OCI-LY7 (cell line): ENCODE measurements around the gene GATAD2A.

Experiments
- CTCF ChIP-seq: fragments of 200-600 bp; sonication (generic); conservative IDR thresholded peaks from 2 replicates; pipeline ENCODE4 v1.5.1; 2014; ENCODE audit warnings: mild to moderate bottlenecking, antibody characterized with exemption, low read length, moderate library complexity, mixed read lengths
- EZH2phosphoT487 ChIP-seq: fragments of 200-600 bp; sonication (generic); IDR thresholded peaks from 2 replicates; pipeline ENCODE4 v1.6.1; 2018; ENCODE audit warnings: low read depth, borderline replicate concordance, mild to moderate bottlenecking, mixed run types, antibody characterized with exemption, low read length, moderate library complexity, mixed read lengths

- TF ChIP-seq CTCF (no peak), EZH2phosphoT487 (no peak)
These were observed 140.2 kb downstream of the GATAD2A start for GRCh38 chr19:19545707-19546106.
